ENCODE results near the gene PCNX3.

DNA sequence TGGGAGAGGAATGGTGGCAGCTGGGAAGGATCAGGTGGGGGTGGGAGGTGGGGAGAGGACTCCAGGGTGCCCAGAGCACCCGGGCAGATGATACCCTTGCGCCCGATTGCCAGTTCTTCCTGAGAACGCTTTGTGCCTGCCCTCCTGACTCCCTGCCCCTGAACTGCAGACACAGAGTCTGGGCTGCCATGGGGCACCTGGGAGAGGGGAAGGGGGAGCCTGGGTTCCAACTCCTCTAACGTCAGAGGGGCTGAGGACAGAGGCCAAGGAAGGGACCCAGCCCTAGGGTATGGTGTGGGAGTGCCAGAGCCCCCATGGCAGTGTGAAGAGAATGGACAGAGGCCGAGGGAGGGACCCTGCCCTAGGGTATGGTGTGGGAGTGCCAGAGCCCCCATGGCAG, 19.1 kb upstream of the PCNX3 start:
- TF ChIP-seq POLR2A (IDR thresholded peaks at IDR 0.05; ENCODE audit: low read depth, low read length): no peak
- no peak for TF ChIP-seq POLR2AphosphoS5 (IDR thresholded peaks at IDR 0.05; ENCODE audit: low read depth, low read length)
- no peak for TF ChIP-seq POU2F2 (IDR thresholded peaks at IDR 0.05; ENCODE audit: low read depth, low read length)
